Neutrophil (primary cell): ENCODE results near the gene CRX.

Experiments
- H3K27ac ChIP-seq: fragments of 200-600 bp; sonication (generic); 2 replicates; pipeline ENCODE4 v1.5.1; 2016; ENCODE audit warnings: mild to moderate bottlenecking, moderate library complexity
- H3K27me3 ChIP-seq: fragments of 200-600 bp; sonication (generic); 2 replicates; pipeline ENCODE4 v1.6.0; 2016; ENCODE audit warnings: mild to moderate bottlenecking
- H3K36me3 ChIP-seq: fragments of 200-600 bp; sonication (generic); 2 replicates; pipeline ENCODE4 v1.5.1; 2017
- H3K4me1 ChIP-seq, 2 experiments: fragments of 200-600 bp in 1 of 2; sonication (generic) in 1 of 2; 1 replicate in 1 of 2; 2 replicates in 1 of 2; pipeline versions ENCODE4 v1.5.1 to v1.6.1; 2013 to 2016; ENCODE audit warnings: low read depth in 1 of 2, low read length in 1 of 2, mild to moderate bottlenecking in 1 of 2, moderate library complexity in 1 of 2; ENCODE audit not compliant: control insufficient read depth in 1 of 2, insufficient read depth in 1 of 2
- H3K4me3 ChIP-seq, 2 experiments: fragments of 200-600 bp in 1 of 2; sonication (generic) in 1 of 2; 1 replicate in 1 of 2; 2 replicates in 1 of 2; pipeline ENCODE4 v1.5.1; 2013 to 2016; ENCODE audit warnings: low read depth in 1 of 2, low read length in 1 of 2, mild to moderate bottlenecking in 1 of 2, moderate library complexity in 1 of 2
- H3K9me3 ChIP-seq: fragments of 200-600 bp; sonication (generic); 2 replicates; pipeline ENCODE4 v1.5.1; 2016
- TF ChIP-seq, protein P1 (sequence below): fragments of 200-600 bp; sonication (generic); IDR thresholded peaks from 2 replicates; pipeline ENCODE4 v1.5.1; 2016; ENCODE audit warnings: antibody characterized with exemption

CRX gene

DNA sequence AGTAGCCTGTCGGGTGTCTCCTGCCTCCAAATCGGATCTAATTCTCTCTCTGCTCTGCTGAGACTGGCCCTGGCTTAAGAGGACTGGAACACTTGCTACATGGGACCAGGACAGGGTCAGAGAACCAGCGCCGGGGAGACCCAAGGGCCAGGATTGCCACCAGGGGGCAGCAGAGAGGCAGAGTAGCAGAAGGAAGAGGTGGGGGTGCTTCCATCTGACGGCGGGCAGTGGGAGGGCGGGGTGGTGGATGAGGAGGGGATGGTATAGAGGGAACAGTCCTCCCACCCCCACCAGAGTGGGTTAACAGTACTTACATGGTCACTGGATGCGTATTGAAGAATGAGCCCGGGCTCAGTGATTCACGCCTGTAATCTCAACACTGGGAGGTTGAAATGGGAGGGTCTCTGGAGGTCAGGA lies 31.3 kb upstream of the CRX start:
- Histone ChIP-seq H3K9me3 (no peaks in the 10 kb centered on the region), H3K4me1 (no peaks in the 10 kb centered on the region), H3K36me3 (peaks cover 3% of the 10 kb centered on the region), H3K27me3 (no peaks in the 10 kb centered on the region), H3K4me3 (no peak overlapping the region), H3K27ac (no peak overlapping the region)
- TF ChIP-seq, protein P1, sequence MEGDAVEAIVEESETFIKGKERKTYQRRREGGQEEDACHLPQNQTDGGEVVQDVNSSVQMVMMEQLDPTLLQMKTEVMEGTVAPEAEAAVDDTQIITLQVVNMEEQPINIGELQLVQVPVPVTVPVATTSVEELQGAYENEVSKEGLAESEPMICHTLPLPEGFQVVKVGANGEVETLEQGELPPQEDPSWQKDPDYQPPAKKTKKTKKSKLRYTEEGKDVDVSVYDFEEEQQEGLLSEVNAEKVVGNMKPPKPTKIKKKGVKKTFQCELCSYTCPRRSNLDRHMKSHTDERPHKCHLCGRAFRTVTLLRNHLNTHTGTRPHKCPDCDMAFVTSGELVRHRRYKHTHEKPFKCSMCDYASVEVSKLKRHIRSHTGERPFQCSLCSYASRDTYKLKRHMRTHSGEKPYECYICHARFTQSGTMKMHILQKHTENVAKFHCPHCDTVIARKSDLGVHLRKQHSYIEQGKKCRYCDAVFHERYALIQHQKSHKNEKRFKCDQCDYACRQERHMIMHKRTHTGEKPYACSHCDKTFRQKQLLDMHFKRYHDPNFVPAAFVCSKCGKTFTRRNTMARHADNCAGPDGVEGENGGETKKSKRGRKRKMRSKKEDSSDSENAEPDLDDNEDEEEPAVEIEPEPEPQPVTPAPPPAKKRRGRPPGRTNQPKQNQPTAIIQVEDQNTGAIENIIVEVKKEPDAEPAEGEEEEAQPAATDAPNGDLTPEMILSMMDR: peak; percentile 71

DNA sequence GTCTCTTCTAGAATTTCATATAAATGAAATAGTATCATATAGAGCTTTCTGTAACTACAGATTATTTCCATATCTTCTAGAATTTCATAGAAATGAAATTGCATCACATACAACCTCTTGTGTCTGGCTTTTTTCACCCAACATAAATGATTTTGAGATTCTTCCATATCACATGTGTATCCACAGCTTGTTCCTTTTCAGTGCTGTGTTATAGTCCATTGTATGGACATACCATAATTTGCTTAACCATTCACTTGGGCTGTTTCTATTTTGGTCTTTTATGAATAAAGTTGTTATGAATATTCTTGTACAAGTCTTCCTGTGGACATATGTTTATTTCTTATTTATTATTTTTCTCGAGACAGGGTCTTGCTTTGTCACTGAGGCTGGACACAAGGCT lies 29.1 kb upstream of the CRX start:
- H3K9me3 ChIP-seq: no peaks in the 10 kb centered on the region
- no peaks in the 10 kb centered on the region for H3K27me3 ChIP-seq
- no peaks in the 10 kb centered on the region for H3K4me1 ChIP-seq
- TF ChIP-seq, protein P1: no peak
- no peak overlapping the region for H3K4me3 ChIP-seq
- H3K36me3 ChIP-seq: no peaks in the 10 kb centered on the region
- no peak overlapping the region for H3K27ac ChIP-seq

DNA sequence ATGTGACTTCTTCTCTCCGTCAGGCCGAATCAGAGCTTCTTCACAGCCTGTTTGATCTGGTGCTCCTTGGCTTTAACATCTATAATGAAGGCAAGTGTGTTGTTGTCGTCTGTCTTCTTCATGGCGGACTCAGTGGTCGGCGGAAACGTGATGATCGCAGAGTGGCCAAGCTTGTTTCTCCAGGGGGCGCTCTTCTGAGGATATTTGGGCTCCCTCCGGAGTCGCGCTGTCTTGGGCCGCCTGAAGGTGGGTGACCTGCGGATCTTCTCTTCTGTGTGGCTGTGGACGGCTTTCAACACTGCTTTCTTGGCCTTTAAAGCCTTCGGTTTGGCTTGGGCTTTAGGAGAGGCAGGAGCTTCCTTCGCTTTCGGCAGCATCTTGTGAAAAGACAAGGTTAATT lies 27.2 kb upstream of the CRX start:
- Histone ChIP-seq H3K4me3 (no peak overlapping the region), H3K4me1 (no peaks in the 10 kb centered on the region), H3K9me3 (no peaks in the 10 kb centered on the region), H3K36me3 (no peaks in the 10 kb centered on the region), H3K27ac (no peak overlapping the region), H3K27me3 (peaks cover 13% of the 10 kb centered on the region)
- TF ChIP-seq, protein P1: no peak

DNA sequence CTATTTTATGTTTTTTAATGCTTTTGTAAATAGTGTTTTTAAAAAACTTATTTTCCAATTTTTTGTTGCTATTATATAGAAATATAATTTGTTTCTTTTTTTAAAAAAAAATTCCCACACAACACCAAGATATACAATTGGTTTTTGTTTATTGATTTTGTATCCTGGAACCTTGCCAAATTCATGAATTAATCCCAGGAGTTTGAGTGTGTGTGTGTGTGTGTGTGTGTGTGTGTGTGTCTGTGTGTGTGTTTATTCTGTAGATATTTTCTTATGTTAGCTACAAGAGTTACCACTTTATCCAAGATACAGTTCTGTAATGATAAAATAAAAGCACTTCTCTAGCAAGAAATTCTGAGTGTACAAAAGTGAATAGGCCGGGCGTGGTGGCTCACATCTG lies 25.0 kb upstream of the CRX start:
- no peak overlapping the region for H3K4me3 ChIP-seq
- TF ChIP-seq, protein P1: no peak
- peaks cover 13% of the 10 kb centered on the region for H3K27me3 ChIP-seq
- no peaks in the 10 kb centered on the region for H3K4me1 ChIP-seq
- no peaks in the 10 kb centered on the region for H3K9me3 ChIP-seq
- no peak overlapping the region for H3K27ac ChIP-seq
- H3K36me3 ChIP-seq: no peaks in the 10 kb centered on the region

DNA sequence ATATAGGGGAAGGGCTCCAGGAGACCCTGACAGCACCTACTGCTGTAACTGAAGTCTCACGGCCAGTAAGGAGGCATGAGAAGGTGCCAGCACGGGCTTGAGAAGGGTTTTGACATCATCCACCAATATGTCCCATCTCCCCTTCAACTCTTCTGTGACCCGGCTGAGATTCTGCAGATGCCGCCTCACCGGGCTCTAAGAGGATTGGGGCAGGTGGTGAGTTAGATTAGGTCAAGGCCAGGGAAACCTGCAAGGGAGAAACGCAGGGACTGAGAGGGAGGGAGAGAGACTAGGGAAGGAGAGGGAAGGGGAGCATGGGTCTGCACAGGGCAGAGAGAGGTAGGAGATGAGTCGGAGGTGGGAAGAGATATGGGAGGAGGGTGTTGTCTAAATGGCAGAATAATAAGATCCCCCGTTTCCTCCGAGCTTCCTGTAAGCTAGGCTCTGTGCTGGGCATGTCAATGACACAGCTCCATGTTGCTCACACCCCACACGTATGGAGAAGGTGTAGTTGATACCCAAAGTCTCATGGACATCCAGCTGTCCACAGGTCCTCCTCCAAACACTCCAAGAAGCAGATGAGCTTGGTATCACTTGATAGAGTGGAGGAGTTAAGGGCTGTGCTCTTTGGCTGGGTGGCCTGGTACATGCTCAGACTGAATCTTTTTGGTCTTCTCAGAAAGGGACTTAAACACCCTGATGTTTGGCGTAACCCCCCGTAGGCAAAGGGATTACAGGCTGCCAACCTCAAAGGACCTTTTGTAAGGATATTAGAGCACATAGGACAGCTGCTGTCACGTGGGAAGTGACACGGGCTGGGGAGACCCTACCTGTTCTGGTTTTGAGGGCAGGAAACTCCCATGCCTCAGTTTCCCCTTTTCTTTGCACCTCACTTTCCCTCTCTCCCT lies 23.5 kb upstream of the CRX start:
- Histone ChIP-seq H3K36me3 (no peaks in the 10 kb centered on the region), H3K4me1 (no peaks in the 10 kb centered on the region), H3K4me3 (no peak overlapping the region), H3K27ac (no peak overlapping the region), H3K27me3 (peaks cover 13% of the 10 kb centered on the region), H3K9me3 (no peaks in the 10 kb centered on the region)
- TF ChIP-seq, protein P1: no peak
